Stimulated activated CD4-positive, alpha-beta T cell treated with anti-CD3 and anti-CD28 coated beads, Interleukin-4, amount 100 ng/mL, for 24 hours (primary cell): ENCODE measurements around the gene NVL.
"Not testable (repeated sequence)": the region's sequence is repeated elsewhere in the genome, so short reads cannot be mapped to it uniquely, and the experiment has no call there.

Experiments
- DNase-seq: peaks from one replicate; pipeline ENCODE4 v3.0.0-alpha.2; 2020

NVL gene

GRCh38 chr1:224329842-224330753, at the start of gene NVL:
Gene NVL (minus strand): TSS chr1:224330172. CDS start chr1:224330127, 45 bp downstream.
- peak; percentile 85 for DNase-seq

GRCh38 chr1:224378855-224379631, 49.1 kb upstream of the NVL start:
- DNase-seq: no peak

- DNase-seq: peak; percentile 39
Observed at GRCh38 chr1:224377676-224378006, 47.7 kb upstream of the NVL start.

- DNase-seq: no peak
Observed at GRCh38 chr1:224375059-224375458, 45.1 kb upstream of the NVL start.

GRCh38 chr1:224373008-224373590, 43.1 kb upstream of the NVL start:
- no peak for DNase-seq

- DNase-seq: no peak
Observed at GRCh38 chr1:224368409-224368808, 38.4 kb upstream of the NVL start.

- no peak for DNase-seq
Observed at GRCh38 chr1:224359207-224359606, 29.2 kb upstream of the NVL start.

GRCh38 chr1:224358237-224358636, 28.3 kb upstream of the NVL start:
- no peak for DNase-seq

- no peak for DNase-seq
Observed at GRCh38 chr1:224357626-224358124, 27.7 kb upstream of the NVL start.

- DNase-seq: peak; percentile 91
Observed at GRCh38 chr1:224356685-224357625, 27.0 kb upstream of the NVL start, which contains the start of gene CNIH4. Gene CNIH4 (plus strand): TSS chr1:224356879. CDS start chr1:224356925, 46 bp downstream.

GRCh38 chr1:224353975-224354925, 24.3 kb upstream of the NVL start:
- DNase-seq: no peak

GRCh38 chr1:224352436-224353085, 22.6 kb upstream of the NVL start:
- DNase-seq: not testable (repeated sequence)

GRCh38 chr1:224349716-224350115, 19.7 kb upstream of the NVL start:
- DNase-seq: not testable (repeated sequence)

GRCh38 chr1:224348137-224348536, 18.2 kb upstream of the NVL start:
- DNase-seq: no peak

GRCh38 chr1:224343679-224344078, 13.7 kb upstream of the NVL start:
- no peak for DNase-seq

- DNase-seq: peak; percentile 35
Observed at GRCh38 chr1:224340453-224341384, 10.7 kb upstream of the NVL start.

GRCh38 chr1:224339442-224340033, 9.6 kb upstream of the NVL start:
- no peak for DNase-seq

- no peak for DNase-seq
Observed at GRCh38 chr1:224338150-224338838, 8.3 kb upstream of the NVL start.
